Non-pigmented ciliary epithelial cell (primary cell): ENCODE data around the gene TAF11L5.
"Not testable (repeated sequence)": the region's sequence is repeated elsewhere in the genome, so short reads cannot be mapped to it uniquely, and the experiment has no call there.

Experiments used
- DNase-seq: peaks from one replicate; pipeline ENCODE4 v3.0.0-alpha.2; 2010; ENCODE audit warnings: low read depth

TAF11L5 gene

GRCh38 chr5:17524935-17525334, at the start of gene TAF11L5:
Gene TAF11L5, plus strand, starts transcription at chr5:17525235.
- DNase-seq = not testable (repeated sequence)

- DNase-seq = no peak
Observed at GRCh38 chr5:17477043-17477442, 48.0 kb upstream of the TAF11L5 start.

- no peak for DNase-seq
Observed at GRCh38 chr5:17477573-17478265, 47.3 kb upstream of the TAF11L5 start.

- no peak for DNase-seq
Observed at GRCh38 chr5:17481378-17481777, 43.7 kb upstream of the TAF11L5 start.

- DNase-seq = no peak
Observed at GRCh38 chr5:17482790-17483189, 42.2 kb upstream of the TAF11L5 start.

GRCh38 chr5:17486464-17487173, 38.4 kb upstream of the TAF11L5 start:
- DNase-seq = not testable (repeated sequence)

- DNase-seq = no peak
Observed at GRCh38 chr5:17487174-17487512, 37.9 kb upstream of the TAF11L5 start.

- not testable (repeated sequence) for DNase-seq
Observed at GRCh38 chr5:17491257-17491656, 33.8 kb upstream of the TAF11L5 start.

GRCh38 chr5:17492770-17493169, 32.3 kb upstream of the TAF11L5 start:
- no peak for DNase-seq

GRCh38 chr5:17497446-17497845, 27.6 kb upstream of the TAF11L5 start:
- no peak for DNase-seq

- DNase-seq = not testable (repeated sequence)
Observed at GRCh38 chr5:17497931-17498330, 27.1 kb upstream of the TAF11L5 start, which contains the start of gene TAF11L2. Gene TAF11L2, plus strand, starts transcription at chr5:17498231.

- DNase-seq = no peak
Observed at GRCh38 chr5:17511775-17512325, 13.2 kb upstream of the TAF11L5 start.

- DNase-seq = not testable (repeated sequence)
Observed at GRCh38 chr5:17517526-17517925, 7.5 kb upstream of the TAF11L5 start.

- not testable (repeated sequence) for DNase-seq
Observed at GRCh38 chr5:17518067-17518466, 7.0 kb upstream of the TAF11L5 start, which contains the start of gene TAF11L3. Gene TAF11L3, plus strand, starts transcription at chr5:17518367.

- not testable (repeated sequence) for DNase-seq
Observed at GRCh38 chr5:17519508-17519907, 5.5 kb upstream of the TAF11L5 start.

GRCh38 chr5:17521501-17521900, 3.5 kb upstream of the TAF11L5 start, which contains the start of gene TAF11L4:
Gene TAF11L4, plus strand, starts transcription at chr5:17521801.
- not testable (repeated sequence) for DNase-seq

- DNase-seq = not testable (repeated sequence)
Observed at GRCh38 chr5:17526504-17526903, 1.5 kb downstream of the TAF11L5 start.

- not testable (repeated sequence) for DNase-seq
Observed at GRCh38 chr5:17528369-17528768, 3.3 kb downstream of the TAF11L5 start, which contains the start of gene TAF11L6. Gene TAF11L6, plus strand, starts transcription at chr5:17528669.
